Ureter (tissue), 1 donor: ENCODE results near the gene BFAR. TPM values are rescaled to one million over a fixed set of nuclear protein-coding genes. Genes with fewer than 3 reads are reported as not detected.
"Not testable (repeated sequence)": the region's sequence is repeated elsewhere in the genome, so short reads cannot be mapped to it uniquely, and the experiment has no call there.

Experiments used
- DNase-seq: peaks from one replicate; pipeline ENCODE4 v3.0.0-alpha.2; 2020; ENCODE audit warnings: low spot score
- total RNA-seq: library from RNA; stranded (reverse); gene quantifications from one replicate; pipeline ENCODE4 v1.2.4, GENCODE V29; 2023
- donor health status: DM: yes; HTN: yes; CAD: no.

BFAR gene, protein sequence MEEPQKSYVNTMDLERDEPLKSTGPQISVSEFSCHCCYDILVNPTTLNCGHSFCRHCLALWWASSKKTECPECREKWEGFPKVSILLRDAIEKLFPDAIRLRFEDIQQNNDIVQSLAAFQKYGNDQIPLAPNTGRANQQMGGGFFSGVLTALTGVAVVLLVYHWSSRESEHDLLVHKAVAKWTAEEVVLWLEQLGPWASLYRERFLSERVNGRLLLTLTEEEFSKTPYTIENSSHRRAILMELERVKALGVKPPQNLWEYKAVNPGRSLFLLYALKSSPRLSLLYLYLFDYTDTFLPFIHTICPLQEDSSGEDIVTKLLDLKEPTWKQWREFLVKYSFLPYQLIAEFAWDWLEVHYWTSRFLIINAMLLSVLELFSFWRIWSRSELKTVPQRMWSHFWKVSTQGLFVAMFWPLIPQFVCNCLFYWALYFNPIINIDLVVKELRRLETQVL
- total RNA-seq = 60.3 TPM

DNA sequence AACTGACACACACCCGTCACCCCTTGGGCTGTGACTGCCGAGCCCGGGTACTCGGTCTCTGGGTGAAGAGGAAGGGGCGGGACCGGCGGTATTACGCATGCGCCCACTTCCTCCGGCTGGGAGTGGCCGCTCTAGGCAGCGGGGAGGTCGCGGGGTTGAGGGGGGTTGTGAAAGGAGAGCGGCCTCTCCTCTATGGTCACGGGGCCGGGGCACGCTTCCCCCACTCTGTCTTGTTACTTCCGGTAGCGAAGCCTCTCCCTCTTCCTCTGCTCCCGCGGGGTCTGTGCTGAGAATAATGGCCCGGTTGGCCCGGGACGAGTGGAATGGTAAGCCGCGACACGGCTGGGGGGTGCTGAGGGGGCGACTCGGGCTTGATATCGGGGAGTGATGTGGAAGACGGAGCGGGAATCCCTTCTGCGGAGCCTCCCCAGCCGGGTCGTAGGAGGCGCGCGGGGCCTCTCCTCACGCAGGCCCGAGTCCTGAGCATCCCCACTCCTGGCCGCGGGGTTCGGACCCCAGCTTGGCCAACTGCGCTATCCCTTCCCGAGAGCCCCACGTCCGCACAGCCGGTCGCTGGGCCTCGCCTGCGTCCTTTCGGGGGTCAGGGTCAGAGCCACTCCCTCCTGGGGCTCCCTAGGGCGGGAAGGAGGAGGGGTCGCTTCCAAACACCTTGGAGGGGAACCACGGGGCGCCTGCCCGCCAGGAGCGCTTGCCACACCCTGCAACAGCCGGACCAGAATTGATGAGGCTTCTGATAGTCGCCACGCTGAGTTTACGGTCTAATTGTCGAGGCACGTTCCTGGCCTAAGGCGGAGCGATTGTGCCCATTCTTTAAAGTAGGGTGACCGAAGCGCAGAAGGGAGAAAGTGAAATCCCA, at the start of gene BFAR:
BFAR (plus strand) TSS at position 259 of the 877 bp plus-strand sequence. CDS start 11,396 bp downstream, outside the sequence.
- peak; percentile 99 for DNase-seq

DNA sequence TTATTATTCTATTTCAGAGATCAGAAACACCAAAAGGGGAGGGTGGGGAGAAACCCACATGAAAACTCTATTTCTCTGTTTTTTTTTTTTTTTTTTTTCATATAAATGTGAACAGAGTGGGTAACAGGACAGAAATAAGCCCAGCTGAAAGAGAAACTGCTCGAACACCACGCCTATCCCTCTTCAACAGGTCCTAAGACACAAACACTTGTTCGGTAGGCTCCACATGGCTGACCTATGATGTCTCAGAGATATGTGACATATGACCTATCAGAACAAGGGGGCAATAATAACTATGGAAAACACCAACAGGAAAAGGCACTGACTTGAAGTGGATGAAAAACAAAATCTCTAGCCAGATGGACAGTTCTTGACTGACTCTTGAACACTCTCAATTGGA, 47.5 kb upstream of the BFAR start:
- DNase-seq = no peak

DNA sequence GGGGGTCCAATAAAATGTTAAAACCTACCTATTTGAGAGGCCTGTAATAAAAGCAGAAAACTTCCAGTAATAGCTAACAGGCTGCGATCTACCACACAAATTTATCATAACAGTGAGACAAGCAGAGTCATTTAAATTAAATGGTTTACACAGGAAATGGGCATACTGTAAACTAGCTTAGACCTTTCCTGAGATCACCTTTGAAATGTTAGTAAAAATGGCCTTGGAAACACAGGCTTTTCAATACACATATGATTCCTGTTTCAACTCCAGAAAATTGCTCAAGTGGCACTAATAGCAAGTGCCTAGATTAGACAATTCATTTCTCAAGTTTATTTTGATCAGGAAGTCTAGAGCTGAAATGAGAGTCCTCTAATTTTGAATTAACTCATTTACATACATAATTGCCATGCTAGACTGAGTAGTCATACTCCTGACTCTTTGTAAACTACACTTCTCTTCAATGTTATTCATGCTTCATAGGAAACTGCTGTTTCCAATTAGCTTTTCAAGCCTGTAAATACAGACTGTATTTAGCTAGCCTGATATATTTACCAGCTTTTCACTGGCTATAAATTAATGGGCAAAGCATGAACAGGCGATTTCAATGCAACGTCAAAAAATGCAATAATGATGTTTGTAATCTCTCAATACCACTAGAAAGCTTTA, 46.0 kb upstream of the BFAR start:
- DNase-seq = no peak

DNA sequence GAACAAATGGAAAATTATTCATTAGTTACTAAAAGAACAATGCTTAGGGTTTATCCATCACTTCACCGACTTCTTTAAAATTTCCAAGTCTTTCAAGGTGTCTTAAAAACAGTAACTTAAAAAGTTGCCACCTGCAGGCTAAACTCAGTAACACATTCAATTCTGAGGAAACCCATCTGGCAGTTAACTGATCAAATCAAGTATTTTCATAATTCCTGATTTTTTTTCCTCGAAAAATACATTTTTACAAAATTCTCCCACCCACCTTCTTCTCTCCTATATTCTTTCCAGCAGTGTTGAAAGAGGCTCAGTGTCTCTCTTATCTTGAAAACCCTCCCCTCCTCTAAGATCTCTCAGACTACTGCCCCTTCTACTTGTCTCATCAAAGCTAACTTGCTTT, 32.6 kb upstream of the BFAR start:
- DNase-seq = no peak

DNA sequence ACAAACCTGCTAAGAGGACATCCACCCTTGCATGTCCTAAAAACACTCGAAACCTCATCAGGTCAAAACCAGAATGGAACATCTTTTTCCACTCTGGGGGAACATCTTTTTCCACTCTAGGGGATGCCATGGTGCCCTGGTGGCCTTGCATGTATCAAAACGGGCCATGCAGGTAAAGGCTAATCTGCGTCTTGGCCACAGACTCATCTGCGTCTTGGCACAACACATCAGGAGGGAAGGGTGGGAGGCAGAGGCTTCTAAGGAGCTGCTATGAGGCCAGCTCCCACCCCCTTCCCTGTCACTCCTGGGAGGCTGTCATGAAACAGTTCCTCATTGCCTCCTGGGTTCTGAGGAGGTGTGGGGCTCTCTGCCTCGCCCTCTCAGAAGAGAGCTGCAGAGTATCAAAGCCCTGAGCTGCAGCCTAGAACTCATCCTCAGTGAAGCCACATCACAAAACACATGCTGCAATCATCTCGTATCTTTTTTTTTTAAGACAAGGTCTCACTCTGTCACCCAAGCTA, 30.2 kb upstream of the BFAR start:
- DNase-seq = no peak

DNA sequence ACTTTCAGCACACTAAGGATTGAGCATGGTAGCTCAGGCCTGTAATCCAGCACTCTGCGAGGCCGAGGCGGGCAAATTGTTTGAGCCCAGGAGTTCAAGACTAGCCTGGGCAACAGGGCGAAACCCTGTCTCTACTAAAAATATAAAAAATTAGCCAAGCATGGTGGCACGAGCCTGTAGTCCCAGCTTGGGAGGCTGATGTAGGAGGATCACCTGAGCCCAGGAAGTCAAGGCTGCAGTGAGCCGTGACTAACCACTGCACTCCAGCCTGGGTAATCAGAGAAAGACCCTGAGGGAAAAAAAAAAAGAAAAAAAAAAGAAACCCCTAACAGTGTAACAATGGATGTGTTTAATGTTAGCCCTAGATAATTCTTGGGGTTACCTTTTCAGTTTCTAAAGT, 26.6 kb upstream of the BFAR start:
- no peak for DNase-seq

DNA sequence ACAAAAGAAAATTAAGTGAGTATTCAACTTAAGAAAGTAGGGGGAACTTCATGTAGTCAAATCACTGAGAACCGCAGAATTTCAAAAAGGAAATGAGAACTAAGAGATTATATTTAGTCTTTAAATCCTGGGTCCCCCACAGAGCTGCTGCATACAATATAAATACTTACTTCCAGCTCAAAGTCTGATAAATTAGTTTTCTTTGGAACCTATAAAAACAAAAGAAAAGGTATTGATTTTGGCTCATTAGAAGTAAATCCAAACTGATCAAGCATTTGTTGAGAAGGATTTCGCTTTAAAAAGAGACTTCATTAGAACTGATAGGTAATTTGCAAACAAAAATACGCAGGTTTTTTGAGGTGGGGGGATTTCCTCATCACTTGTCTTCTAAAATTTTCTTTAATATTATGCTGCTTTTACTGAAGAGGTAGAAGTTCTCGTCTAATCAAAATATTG, 24.6 kb upstream of the BFAR start:
- DNase-seq = no peak

DNA sequence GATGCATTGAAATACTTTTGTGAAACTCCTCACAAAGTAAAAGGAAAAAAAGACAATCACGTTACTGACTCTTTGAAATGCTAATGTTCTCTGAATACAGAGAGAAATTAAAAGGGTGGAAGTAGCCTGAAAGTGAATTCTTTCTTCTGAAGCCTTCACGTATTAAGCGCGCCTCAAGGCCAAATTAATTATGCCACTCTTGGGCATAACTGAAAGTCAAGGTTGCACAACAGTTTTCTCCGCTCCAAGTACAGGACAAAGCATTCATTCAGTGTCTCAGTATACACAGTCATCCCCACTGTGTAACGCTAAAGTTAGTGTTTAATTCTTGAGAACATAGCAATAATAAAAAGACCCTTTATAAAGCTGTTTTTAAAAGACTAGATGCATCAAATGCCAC, 24.1 kb upstream of the BFAR start:
- DNase-seq = no peak

DNA sequence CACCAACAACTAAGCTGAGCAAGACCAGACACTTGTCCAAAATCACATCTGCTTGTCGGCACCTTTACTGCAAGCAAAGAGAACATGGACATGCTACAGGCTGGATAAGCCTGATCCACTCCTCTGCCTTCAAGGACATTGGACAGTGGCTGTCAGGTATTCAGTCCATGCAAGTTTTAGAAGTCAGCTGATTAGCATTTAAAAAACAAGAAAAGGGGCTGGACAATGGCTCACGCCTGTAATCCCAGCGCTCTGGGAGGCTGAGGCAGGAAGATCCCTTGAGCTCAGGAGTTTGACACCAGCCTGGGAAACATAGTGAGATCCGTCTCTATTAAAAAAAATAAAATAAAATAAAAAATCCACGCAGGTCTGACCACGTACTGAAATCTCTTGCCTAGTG, 23.0 kb upstream of the BFAR start:
- no peak for DNase-seq

DNA sequence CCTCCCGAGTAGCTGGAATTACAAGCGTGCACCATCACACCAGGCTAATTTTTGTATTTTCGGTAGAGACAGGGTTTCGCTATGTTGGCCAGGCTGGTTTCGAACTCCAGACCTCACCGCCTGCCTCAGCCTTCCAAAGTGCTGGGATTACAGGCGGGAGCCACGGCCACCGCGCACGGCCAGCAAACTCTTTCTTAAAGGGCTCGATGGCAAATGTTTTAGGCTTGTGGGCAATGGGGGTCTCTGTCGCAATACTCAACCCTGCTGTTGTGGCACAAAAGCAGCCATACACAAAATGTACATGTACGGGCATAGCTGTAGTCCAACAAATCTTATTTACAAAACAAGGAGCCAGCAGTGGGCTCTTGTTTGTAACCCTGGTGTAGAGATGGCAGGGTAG, 21.1 kb upstream of the BFAR start:
- DNase-seq = no peak

DNA sequence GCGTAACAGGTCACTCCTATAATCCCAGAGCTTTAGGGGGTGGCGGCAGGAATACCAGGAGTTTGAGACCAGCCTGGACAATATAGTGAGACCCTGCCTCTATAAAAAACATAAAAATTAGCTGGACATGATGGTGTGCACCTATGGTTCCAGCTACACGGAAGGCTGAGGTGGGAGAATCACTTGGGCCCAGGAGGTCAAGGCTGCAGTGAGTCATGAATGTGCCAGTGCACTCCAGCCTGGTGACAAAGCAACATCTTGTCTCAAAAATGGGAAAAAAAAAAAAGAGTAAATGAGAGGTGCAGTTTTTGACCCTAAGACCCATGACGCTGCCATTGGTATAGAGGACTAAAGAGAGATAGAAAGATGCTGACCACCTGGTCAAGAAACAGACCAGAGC, 18.8 kb upstream of the BFAR start:
- DNase-seq = no peak

DNA sequence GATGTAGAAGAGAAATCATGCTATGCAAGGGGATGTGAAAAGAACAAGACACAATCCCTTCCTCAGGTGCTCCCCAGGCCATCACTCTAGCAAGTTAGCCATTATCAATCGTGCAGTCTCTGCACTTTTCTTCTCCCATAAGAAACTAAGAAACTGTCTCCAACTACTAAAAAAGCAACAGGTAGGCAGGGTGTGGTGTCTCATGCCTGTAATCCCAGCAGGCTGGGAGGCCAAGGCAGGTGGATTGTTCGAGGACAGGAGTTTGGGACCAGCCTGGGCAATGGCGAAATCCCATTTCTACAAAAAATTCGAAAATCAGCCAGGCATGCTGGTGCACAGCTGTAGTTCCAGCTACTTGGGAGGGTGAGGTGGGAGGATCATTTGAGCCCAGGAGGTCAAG, 16.5 kb upstream of the BFAR start:
- no peak for DNase-seq

DNA sequence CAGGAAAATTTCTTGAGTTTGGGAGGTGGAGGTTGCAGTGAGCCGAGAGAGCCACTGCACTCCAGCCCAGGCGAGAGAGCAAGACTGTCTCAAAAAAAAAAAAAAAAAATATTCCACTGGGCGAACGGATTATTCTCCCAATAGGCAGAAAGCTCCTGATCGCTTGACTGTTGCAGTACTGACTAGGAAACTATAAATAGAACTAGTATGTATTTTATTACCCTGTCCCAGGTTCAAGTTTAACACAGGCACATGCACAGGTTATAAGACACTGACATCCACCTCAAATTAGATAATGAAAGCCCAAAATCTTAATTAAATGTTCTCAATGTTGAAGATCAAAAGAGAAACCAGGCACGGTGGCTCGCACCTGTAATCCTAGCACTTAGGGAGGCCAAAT, 14.2 kb upstream of the BFAR start:
- DNase-seq = no peak

DNA sequence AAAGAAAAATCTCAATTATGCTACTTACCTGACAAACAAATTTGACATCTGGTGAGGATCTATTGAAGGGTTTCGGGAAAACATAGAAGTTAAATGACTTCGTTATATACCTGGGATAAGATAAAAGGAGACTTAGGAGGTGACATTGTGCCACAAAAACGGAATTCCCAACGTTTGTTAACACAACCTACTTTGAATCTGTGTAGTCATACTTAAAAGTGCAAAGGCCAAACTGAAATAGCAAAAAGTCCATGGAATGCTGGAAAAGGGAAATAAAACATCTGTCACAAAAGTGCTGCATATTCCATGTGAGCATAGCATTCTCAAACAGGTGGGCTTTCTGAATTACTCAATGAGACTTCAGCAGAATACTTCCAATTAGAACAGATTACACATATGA, 5.7 kb upstream of the BFAR start:
- DNase-seq = no peak

DNA sequence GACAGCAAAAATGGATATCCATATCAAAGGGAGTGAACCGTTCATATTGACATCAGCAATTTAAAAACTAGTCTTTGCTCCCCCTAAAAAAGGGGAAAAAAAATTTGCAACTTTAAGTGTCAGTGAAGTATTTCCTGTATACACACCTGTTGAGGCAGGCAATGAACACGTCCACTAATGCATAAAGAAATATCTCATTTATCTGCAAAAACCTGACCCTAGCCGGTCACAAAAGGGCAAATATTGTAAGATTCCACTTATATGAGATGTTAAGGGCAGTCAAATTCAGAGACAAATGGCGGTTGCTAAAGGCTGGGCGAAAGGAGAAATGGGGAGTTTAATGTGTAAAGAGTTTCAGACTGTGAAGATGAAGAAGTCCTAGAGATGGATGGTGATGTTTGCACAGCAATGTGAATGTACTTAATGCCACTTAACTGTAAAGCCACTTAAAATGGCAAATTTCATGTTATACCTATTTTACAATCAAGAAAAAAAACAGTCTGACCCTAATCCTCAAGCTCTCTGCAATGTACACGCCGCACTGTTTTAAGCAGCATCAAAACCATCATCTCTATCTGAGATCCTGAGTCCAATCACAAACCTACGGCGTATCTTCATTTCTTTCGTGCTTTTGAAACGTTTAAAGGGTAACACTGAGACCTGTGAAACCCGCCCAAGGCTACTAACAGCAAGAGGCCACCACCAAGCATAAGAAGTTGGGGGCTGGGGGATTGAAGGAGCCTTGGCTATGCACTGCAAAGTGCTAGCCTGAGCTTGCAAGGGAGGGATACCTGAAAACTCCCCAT, 3.7 kb upstream of the BFAR start:
- no peak for DNase-seq

DNA sequence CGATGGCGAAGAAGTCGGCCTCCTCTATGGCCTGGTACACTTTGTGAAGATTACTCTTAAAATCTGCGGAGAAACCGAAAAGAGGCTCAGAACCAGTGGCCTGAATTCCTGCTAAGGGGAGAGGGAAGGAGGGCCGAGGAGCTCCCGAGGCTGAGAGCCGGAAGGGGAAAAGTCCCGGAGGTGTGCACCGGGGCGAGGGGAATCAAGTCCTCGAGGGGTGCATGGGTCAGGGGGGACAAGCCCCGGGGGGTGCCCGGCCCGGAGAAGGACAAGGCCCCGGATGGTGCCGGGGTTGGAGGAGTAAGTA, 3.2 kb upstream of the BFAR start:
- peak; percentile 57 for DNase-seq

DNA sequence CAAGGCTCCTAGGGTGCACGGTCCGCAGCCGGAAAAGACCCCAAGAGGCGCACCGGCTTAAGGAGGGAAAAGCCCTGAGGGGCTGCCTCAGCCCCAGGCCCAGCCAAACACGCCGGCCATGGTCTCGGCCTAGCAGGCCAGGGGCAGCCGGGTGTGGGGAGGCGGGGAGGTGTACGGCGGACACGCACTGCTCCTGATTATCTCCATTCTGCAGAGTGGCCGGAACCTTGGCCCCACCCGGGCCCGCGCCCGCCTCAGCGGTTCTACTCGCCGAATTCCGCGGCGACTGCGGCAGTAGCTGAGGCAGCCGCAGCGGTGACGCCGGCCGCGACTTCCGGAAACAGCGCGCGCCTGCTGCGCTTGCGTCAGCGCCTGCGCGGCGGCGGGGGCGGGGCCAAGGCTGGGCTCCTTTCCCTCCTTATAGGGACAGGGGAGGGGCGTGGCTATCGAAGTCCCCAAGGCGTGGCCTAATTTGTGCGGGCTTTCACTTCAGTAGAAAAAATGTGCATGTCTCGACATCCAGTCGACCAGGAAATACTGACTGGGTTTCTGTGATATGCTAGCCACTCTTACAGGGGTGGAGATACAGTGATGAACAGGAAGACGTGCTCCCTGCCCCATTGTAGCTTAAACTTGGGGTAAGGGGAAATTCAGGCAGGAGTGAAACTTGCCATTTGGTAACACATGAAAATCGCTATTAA, 2.7 kb upstream of the BFAR start, which contains the start of gene PARN:
PARN (minus strand) TSS at position 342 of the 701 bp plus-strand sequence; CDS start at position 207, 135 bp downstream.
- DNase-seq = peak; percentile 98

DNA sequence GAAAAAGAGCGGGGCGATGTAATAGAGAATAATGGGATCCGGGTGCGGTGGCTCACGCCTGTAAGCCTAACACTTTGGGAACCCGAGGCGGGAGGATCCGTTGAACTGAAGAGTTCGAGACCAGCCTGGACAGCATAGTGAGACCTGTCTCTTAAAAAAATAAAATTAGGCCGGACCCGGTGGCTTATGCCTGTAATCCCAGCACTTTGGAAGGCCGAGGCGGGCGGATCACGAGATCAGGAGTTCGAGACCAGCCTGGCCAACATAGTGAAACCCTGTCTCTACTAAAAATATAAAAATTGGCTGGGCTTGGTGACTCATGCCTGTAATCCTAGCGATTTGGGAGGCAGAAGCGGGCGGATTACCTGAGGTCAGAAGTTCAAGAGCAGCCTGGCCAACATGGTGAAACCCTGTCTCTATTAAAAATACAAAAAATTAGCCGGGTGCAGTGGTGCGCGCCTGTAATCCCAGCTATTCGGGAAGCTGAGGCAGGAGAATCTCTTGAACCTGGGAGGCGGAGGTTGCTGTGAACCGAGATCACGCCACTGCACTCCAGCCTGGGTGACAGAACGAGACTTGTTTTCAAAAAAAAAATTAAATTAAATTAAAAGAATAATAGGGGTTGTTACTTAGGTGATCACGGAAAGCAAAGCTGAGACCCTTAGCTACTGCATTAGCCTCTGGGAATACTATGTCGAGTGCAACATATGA, 2.0 kb upstream of the BFAR start:
- DNase-seq = not testable (repeated sequence)

DNA sequence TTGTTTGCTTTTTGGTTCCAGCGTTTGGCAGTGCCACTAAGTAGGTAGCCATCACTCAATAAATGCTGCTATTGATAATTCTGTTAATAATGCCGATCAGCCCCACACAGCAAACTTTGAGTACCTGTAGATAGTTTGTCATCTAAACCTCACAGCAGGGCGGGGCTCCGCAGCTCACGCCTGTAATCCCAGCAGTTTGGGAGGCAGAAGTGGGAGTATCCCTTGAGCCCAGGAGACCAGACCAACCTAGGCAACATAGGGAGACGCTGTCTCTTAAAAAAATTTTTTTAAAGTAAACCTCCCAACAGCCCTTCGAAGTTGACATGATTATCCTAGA, 1.6 kb downstream of the BFAR start:
- DNase-seq = no peak
